Muscle layer of colon (tissue), 2 donors: Measurements from ENCODE around the gene SH2D1A.
"Not testable (repeated sequence)": the region's sequence is repeated elsewhere in the genome, so short reads cannot be mapped to it uniquely, and the experiment has no call there.

Source experiments
- H3K27ac ChIP-seq: one replicate; pipeline ENCODE4 v1.7.0; 2013; ENCODE audit warnings: low read depth, mild to moderate bottlenecking, low read length, moderate library complexity
- H3K27me3 ChIP-seq, 2 donors: one replicate each; pipeline ENCODE4 v1.7.0; 2013; ENCODE audit warnings: low read length in 2 of 2, mild to moderate bottlenecking in 2 of 2; ENCODE audit not compliant: insufficient read depth in 2 of 2, control insufficient read depth in 1 of 2
- H3K36me3 ChIP-seq: one replicate; pipeline ENCODE4 v1.7.0; 2013; ENCODE audit warnings: mild to moderate bottlenecking, low read length; ENCODE audit not compliant: insufficient read depth
- H3K4me1 ChIP-seq: one replicate; pipeline ENCODE4 v1.7.0; 2013; ENCODE audit warnings: mild to moderate bottlenecking, low read length; ENCODE audit not compliant: insufficient read depth
- H3K4me3 ChIP-seq, 2 donors: one replicate each; pipeline ENCODE4 v1.7.0; 2013; ENCODE audit warnings: low read length in 2 of 2, low read depth in 1 of 2, mild to moderate bottlenecking in 1 of 2, moderate library complexity in 1 of 2
- H3K9ac ChIP-seq: one replicate; pipeline ENCODE4 v1.7.0; 2013; ENCODE audit warnings: low read length
- H3K9me3 ChIP-seq: one replicate; pipeline ENCODE4 v1.7.0; 2013; ENCODE audit warnings: mild to moderate bottlenecking, low read length
- donor health status: abdominal sarcoma.
- donor health status: Adenocarcinoma of cecum.

The SH2D1A gene

DNA sequence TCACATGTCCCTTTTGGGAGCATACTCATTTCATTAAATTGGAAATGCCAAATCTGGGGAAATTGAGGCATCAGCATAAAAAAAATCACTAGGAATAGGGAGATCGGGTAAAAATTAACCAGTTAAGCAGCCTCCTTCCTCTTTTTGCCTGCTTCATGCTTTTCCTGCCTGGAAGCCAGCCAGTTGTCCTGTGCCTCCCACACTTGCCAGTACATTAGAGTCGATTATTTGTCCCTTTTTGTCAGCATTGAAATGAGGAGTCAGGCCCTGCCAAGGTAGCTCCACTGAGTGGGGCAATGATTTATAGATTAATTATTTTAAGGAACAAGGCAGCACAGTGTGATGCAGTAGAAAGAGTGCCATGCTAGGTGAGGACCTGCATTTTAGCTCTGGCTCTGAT lies 55.3 kb downstream of the SH2D1A start:
- H3K4me3 ChIP-seq = no peak overlapping the region
- H3K27ac ChIP-seq = no peak overlapping the region
- no peaks in the 10 kb centered on the region for H3K36me3 ChIP-seq
- no peaks in the 10 kb centered on the region for H3K27me3 ChIP-seq
- no peak overlapping the region for H3K9ac ChIP-seq
- H3K9me3 ChIP-seq = no peaks in the 10 kb centered on the region
- H3K4me1 ChIP-seq = no peaks in the 10 kb centered on the region

DNA sequence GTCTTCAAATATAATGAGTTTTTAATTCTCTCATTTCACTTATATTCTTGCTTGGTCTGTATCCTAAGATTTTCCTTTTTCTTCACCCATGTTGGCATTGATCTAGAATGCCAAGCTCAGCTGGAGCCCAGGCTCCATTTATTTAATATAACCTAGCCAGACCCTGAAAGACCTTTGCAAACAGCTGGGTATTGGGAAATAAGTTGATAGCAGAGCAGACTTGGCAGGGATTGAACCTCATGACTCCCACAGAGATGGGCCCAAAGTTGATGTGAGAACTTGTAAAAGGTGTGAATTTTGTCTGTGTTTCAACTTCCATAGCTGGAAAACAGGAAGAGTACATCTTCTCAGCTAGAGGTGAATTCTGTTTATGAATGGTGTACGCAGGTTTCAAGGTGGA lies 59.5 kb downstream of the SH2D1A start:
- no peaks in the 10 kb centered on the region for H3K4me1 ChIP-seq
- no peak overlapping the region for H3K4me3 ChIP-seq
- H3K27ac ChIP-seq = no peak overlapping the region
- H3K9ac ChIP-seq = no peak overlapping the region
- H3K9me3 ChIP-seq = no peaks in the 10 kb centered on the region
- no peaks in the 10 kb centered on the region for H3K27me3 ChIP-seq
- no peaks in the 10 kb centered on the region for H3K36me3 ChIP-seq

DNA sequence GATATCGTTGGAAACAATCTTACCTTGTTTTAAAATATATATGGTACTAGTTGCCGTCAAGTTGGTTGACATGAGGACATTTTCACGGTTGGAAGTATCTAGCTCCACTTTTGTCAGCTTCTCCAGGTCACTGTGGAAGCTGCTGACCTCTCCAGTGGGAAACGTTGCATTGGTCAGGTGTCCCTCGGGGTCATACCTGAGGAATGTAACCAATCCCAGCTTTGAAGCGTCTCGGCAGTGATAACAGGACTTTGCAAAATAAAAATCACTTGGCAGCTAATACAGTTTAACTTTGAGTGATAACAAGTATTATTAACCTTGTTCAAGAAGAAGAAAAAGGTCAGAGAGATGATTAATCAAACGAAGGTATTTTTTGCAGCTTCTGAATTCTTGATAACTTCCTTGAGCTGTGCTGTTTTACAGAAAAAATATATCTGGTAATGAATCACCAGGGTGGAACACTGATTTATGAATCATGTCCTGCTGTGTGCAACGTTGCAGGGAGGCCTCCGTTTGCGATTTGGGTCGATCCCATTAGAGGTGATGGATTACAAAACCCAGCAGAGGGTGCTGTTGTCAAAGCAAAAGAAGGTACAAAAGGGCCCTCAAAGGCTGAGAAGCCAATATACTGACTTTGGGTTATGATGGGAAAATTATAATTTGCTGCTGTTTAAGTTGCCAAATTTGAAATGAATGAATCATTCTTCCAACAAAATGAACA lies 60.1 kb downstream of the SH2D1A start:
- no peaks in the 10 kb centered on the region for H3K36me3 ChIP-seq
- H3K4me3 ChIP-seq = no peak overlapping the region
- H3K27me3 ChIP-seq = no peaks in the 10 kb centered on the region
- H3K27ac ChIP-seq = no peak overlapping the region
- H3K9me3 ChIP-seq = no peaks in the 10 kb centered on the region
- no peaks in the 10 kb centered on the region for H3K4me1 ChIP-seq
- H3K9ac ChIP-seq = no peak overlapping the region

DNA sequence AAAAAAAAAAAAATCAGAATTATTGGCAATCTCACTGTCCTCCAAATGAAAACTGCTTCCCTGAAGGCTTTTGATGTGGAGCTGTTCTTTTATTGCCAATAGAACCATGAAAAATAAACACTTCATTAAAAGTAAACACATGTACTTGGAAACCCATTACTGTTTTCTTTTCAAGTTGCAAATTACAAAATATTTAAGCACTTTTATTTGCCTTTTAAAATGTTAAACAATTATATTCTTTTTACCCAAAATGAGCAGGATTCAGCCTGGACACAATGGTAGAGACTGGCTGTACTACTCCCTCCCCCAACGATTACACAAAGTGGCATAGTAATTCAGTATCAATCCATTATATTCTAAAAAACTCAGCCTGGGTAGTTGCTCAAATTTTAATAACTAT lies 60.9 kb downstream of the SH2D1A start:
- Histone ChIP-seq H3K27me3 (no peaks in the 10 kb centered on the region), H3K36me3 (no peaks in the 10 kb centered on the region), H3K4me1 (no peaks in the 10 kb centered on the region), H3K4me3 (no peak overlapping the region), H3K27ac (no peak overlapping the region), H3K9ac (no peak overlapping the region), H3K9me3 (no peaks in the 10 kb centered on the region)

DNA sequence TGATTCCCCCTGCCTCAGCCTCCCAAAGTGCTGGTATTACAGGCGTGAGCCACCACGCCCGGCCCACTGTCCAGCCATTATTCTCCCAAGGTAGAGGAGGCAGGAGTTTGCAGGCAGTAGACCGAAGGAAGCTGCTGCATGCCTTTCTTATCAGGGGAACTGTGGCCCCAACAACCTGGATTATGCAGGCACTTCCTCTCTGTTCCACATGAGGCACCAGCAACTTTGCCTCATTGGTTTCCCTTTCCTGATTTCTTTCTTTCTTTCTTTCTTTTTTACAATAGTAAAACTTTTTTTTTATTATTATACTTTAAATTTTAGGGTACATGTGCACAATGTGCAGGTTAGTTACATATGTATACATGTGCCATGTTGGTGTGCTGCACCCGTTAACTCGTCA lies 62.0 kb downstream of the SH2D1A start:
- H3K9ac ChIP-seq, H3K36me3 ChIP-seq, H3K9me3 ChIP-seq, H3K4me3 ChIP-seq, H3K27me3 ChIP-seq, H3K4me1 ChIP-seq, H3K27ac ChIP-seq: not testable (repeated sequence)

DNA sequence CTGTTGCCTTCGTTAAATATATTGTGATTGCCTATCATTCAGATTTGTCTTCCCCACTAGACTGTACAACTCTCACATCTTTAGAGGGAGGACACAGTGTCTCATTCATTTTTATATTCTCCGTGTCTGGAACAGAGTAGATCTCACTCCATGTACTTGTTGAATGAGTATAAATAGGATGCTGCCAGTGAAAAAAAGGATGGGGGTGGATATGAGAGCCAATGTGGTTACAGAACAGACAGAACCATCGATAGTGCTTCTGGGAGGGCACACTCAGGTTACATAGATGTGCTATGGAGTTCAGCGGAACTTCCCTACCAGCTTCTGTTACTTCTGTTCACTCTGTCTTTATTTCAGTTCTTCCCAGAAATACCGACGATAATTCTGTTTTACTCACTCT lies 66.9 kb downstream of the SH2D1A start:
- no peaks in the 10 kb centered on the region for H3K27me3 ChIP-seq
- H3K27ac ChIP-seq = no peak overlapping the region
- no peak overlapping the region for H3K9ac ChIP-seq
- no peaks in the 10 kb centered on the region for H3K36me3 ChIP-seq
- H3K9me3 ChIP-seq = no peaks in the 10 kb centered on the region
- H3K4me1 ChIP-seq = no peaks in the 10 kb centered on the region
- H3K4me3 ChIP-seq = no peak overlapping the region

DNA sequence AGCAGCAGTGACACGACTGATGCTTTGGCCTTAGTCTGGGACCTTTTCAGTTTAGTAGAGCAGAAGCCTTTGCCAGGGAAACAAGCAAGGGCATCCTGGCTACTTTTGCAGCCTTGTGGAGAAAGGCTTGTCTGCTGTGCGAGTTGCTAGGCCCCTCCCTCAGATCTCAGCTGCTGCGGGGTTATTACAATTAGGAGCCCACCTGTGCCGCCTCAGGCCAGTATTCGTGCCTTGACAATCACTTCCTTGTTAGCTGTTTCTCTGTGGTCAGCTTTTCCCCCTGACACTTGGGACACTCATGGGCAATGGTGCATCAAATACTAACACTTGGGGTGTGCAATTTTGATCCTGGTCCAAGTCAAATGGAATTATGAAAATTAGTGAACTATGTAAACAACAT lies 67.9 kb downstream of the SH2D1A start:
- no peaks in the 10 kb centered on the region for H3K27me3 ChIP-seq
- no peak overlapping the region for H3K4me3 ChIP-seq
- no peaks in the 10 kb centered on the region for H3K9me3 ChIP-seq
- H3K9ac ChIP-seq = no peak overlapping the region
- H3K27ac ChIP-seq = no peak overlapping the region
- H3K36me3 ChIP-seq = no peaks in the 10 kb centered on the region
- H3K4me1 ChIP-seq = no peaks in the 10 kb centered on the region

DNA sequence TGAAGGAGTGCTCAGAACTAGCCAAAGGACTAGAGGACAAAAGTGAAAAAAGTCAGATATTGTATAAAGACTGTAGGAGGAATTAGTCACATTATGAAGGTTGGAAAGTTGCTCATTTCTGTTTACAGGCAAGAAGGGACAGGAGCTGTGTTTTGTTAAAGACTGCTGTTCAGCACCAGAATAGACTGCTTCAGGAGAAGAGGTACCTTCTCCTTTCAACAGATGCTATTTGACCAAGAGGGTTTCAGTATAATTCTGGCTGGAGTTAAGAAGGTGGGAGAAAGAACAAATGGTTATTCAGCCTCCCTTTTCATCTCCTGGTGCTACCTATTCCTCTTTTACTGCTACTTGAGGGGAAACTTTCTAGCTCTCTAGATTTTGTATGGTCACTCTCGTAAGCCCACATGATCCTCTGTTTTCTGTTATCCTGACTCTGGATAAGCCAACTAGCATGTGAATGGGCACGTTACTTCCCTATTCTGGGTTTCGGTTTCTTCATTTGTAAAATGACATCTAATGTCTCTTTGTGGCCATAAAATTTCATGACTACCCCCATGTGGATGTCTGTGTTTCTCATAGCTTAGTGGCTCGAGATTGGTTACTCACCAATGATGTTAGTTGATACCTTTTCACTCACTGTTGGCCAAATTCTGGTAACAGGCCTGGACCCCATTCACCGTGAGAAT lies 68.9 kb downstream of the SH2D1A start:
- no peak overlapping the region for H3K4me3 ChIP-seq
- H3K9ac ChIP-seq = no peak overlapping the region
- no peaks in the 10 kb centered on the region for H3K36me3 ChIP-seq
- H3K4me1 ChIP-seq = no peaks in the 10 kb centered on the region
- no peaks in the 10 kb centered on the region for H3K9me3 ChIP-seq
- H3K27ac ChIP-seq = no peak overlapping the region
- no peaks in the 10 kb centered on the region for H3K27me3 ChIP-seq

DNA sequence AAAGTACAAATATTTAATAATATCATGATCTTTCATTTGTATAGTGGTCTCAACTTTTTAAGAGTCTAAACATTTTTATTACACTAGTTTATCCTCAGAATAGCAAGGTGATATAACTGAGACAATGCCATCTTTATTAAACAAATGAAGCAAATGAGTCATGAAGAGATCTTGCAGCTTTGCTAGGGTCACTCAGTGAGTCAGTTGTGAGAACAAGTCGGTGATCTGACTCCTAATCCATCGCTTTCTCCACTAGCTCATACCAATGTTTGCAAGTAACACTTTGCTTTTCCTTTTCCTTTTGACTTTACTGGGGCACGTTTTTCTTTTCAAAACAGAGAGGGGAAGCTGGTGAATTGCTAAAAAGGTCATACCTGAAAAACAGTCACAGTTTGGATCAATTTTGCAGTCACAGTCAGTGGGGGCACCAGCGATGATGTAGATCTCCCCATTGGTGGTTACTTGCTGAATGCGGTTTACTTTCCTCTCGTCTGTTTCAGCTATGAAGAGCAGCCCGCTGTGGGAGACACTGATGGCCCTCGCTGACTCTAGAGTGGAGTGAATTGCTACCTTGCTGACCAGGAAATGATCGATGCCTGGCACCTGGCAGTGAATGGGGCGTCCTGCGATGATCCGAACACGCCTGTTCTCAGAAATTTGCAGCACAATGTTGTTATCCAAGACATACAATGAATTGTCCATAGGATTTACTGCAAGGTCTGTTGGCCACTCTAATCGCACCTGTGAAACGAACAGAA lies 75.7 kb downstream of the SH2D1A start:
- Histone ChIP-seq H3K4me3 (no peak overlapping the region), H3K4me1 (no peaks in the 10 kb centered on the region)

More for the DNA sequence above, 75.7 kb downstream of the SH2D1A start:
- H3K27me3 ChIP-seq = no peaks in the 10 kb centered on the region
- H3K36me3 ChIP-seq = no peaks in the 10 kb centered on the region
- H3K9me3 ChIP-seq = no peaks in the 10 kb centered on the region
- no peak overlapping the region for H3K9ac ChIP-seq
- no peak overlapping the region for H3K27ac ChIP-seq
